Liver (tissue), 9 donors: ENCODE measurements around the gene U2AF1L4. TPM values are rescaled to one million over a fixed set of nuclear protein-coding genes. Genes with fewer than 3 reads are reported as not detected.
A peak's percentile ranks its signal among the peaks of the same experiment; 100 is the strongest.

ENCODE experiments used
- DNase-seq: peaks from one replicate; pipeline ENCODE4 v3.0.0-alpha.2; 2017; ENCODE audit warnings: low spot score
- H3K27ac ChIP-seq, 2 donors: one replicate each; pipeline ENCODE4 v1.7.0; 2013; ENCODE audit warnings: inconsistent platforms in 2 of 2, low read length in 2 of 2, control low read depth in 1 of 2, low read depth in 1 of 2, mild to moderate bottlenecking in 1 of 2
- H3K27me3 ChIP-seq, 4 donors: one replicate each; pipeline versions ENCODE4 v1.6.1 to v1.7.0; 2013; ENCODE audit warnings: low read length in 3 of 4, inconsistent platforms in 1 of 4, mild to moderate bottlenecking in 1 of 4, moderate library complexity in 1 of 4; ENCODE audit not compliant: control insufficient read depth in 4 of 4, insufficient read depth in 4 of 4
- H3K36me3 ChIP-seq, 4 donors: one replicate each; pipeline versions ENCODE4 v1.6.1 to v1.7.0; 2013; ENCODE audit warnings: low read length in 3 of 4, mild to moderate bottlenecking in 3 of 4, low read depth in 1 of 4, moderate library complexity in 1 of 4; ENCODE audit not compliant: control insufficient read depth in 4 of 4, insufficient read depth in 3 of 4
- H3K4me1 ChIP-seq, 4 donors: one replicate each; pipeline versions ENCODE4 v1.6.1 to v1.7.0; 2013; ENCODE audit warnings: low read length in 3 of 4, mild to moderate bottlenecking in 3 of 4, moderate library complexity in 1 of 4; ENCODE audit not compliant: control insufficient read depth in 4 of 4, insufficient read depth in 4 of 4
- H3K4me3 ChIP-seq, 3 donors: one replicate each; pipeline versions ENCODE4 v1.6.1 to v1.7.0; 2013; ENCODE audit warnings: low read length in 3 of 3, control low read depth in 1 of 3, low read depth in 1 of 3, mild to moderate bottlenecking in 1 of 3
- H3K9ac ChIP-seq, 2 donors: one replicate each; pipeline ENCODE4 v1.7.0; 2013; ENCODE audit warnings: low read length in 2 of 2, mild to moderate bottlenecking in 2 of 2, moderate library complexity in 2 of 2, control low read depth in 1 of 2, low read depth in 1 of 2
- H3K9me3 ChIP-seq, 4 donors: one replicate each; pipeline versions ENCODE4 v1.6.1 to v1.7.0; 2013; ENCODE audit warnings: low read length in 3 of 4; ENCODE audit not compliant: control insufficient read depth in 4 of 4
- ATF3 ChIP-seq: IDR thresholded peaks from 2 replicates; pipeline ENCODE4 v1.6.1; 2016; ENCODE audit warnings: antibody characterized with exemption
- EGR1 ChIP-seq, 2 donors: IDR thresholded peaks; 2 replicates each; pipeline ENCODE4 v1.6.1; 2016 to 2018; ENCODE audit warnings: antibody characterized with exemption in 2 of 2, low read depth in 2 of 2
- FOXA1 ChIP-seq: IDR thresholded peaks from 2 replicates; pipeline ENCODE4 v1.6.1; 2016; ENCODE audit warnings: antibody characterized with exemption
- FOXA2 ChIP-seq: IDR thresholded peaks from 2 replicates; pipeline ENCODE4 v1.6.1; 2016; ENCODE audit warnings: antibody characterized with exemption
- HNF4A ChIP-seq, 2 donors: conservative IDR thresholded peaks; 2 replicates each; pipeline ENCODE4 v1.6.1; 2016; ENCODE audit warnings: antibody characterized with exemption in 2 of 2, mild to moderate bottlenecking in 2 of 2
- HNF4G ChIP-seq: IDR thresholded peaks from 2 replicates; pipeline ENCODE4 v1.6.1; 2016; ENCODE audit warnings: antibody characterized with exemption
- JUND ChIP-seq, 2 donors: IDR thresholded peaks; 2 replicates each; pipeline ENCODE4 v1.6.1; 2016; ENCODE audit warnings: antibody characterized with exemption in 2 of 2
- MAX ChIP-seq: IDR thresholded peaks from 2 replicates; pipeline ENCODE4 v1.6.1; 2016; ENCODE audit warnings: antibody characterized with exemption
- NR2F2 ChIP-seq: IDR thresholded peaks from 2 replicates; pipeline ENCODE4 v1.6.1; 2016; ENCODE audit warnings: antibody characterized with exemption
- RAD21 ChIP-seq, 2 donors: IDR thresholded peaks; 2 replicates each; pipeline ENCODE4 v1.6.1; 2016; ENCODE audit warnings: antibody characterized with exemption in 2 of 2, mild to moderate bottlenecking in 2 of 2
- REST ChIP-seq: IDR thresholded peaks from 2 replicates; pipeline ENCODE4 v1.6.1; 2016; ENCODE audit warnings: antibody characterized with exemption, mild to moderate bottlenecking
- RXRA ChIP-seq, 2 donors: IDR thresholded peaks; 2 replicates each; pipeline ENCODE4 v1.6.1; 2017 to 2018; ENCODE audit warnings: antibody characterized with exemption in 2 of 2, mild to moderate bottlenecking in 1 of 2
- SP1 ChIP-seq: IDR thresholded peaks from 2 replicates; pipeline ENCODE4 v1.6.1; 2018; ENCODE audit warnings: antibody characterized with exemption, mild to moderate bottlenecking
- TAF1 ChIP-seq: conservative IDR thresholded peaks from 2 replicates; pipeline ENCODE4 v1.6.1; 2016; ENCODE audit warnings: antibody characterized with exemption, mild to moderate bottlenecking
- YY1 ChIP-seq: IDR thresholded peaks from 2 replicates; pipeline ENCODE4 v1.6.1; 2016; ENCODE audit warnings: antibody characterized with exemption, mild to moderate bottlenecking
- ZBTB33 ChIP-seq: IDR thresholded peaks from 2 replicates; pipeline ENCODE4 v1.6.1; 2016; ENCODE audit warnings: antibody characterized with exemption
- WGBS: extraction: QIAGEN DNeasy Blood & Tissue Kit; methylation state at CpG from one replicate; pipeline ENCODE4 v1.1.7; 2013; 5-methylcytosine and 5-hydroxymethylcytosine counted together
- polyA plus RNA-seq, 2 donors: library from polyadenylated mRNA; stranded (reverse) in 1 of 2; unstranded in 1 of 2; fragments of 200-250 nt in 1 of 2; fragments of >200 nt in 1 of 2; fragmentation: Nextera tagmentation in 1 of 2; extraction: Ambion mirVana in 1 of 2; gene quantifications; one replicate each; pipeline versions ENCODE4 v1.2.1 to v1.2.3, GENCODE V29; 2013 to 2015
- total RNA-seq, 2 donors: library from RNA; depleted of rRNA; stranded (reverse); fragments of >200 nt; gene quantifications; one replicate each; pipeline ENCODE4 v1.2.3, GENCODE V29; 2014
- donor health status: healthy.
- donor health status: healthy.
- donor health status: healthy.
- donor health status: healthy.
- donor health status: healthy.

U2AF1L4 gene
- total and polyA plus RNA-seq, 4 donors, result 4.5 to 36.5 (median 13.4) TPM

- DNase-seq, result no peak
- no peak for TF ChIP-seq FOXA2
- TF ChIP-seq ZBTB33, result no peak
- no peak for TF ChIP-seq REST
- TF ChIP-seq EGR1 (IDR thresholded peaks at IDR 0.05; ENCODE audit: low read depth in 2 of 2), result no peak
- TF ChIP-seq NR2F2, result no peak
- TF ChIP-seq MAX, result no peak
- TF ChIP-seq TAF1, result no peak
- no peak for TF ChIP-seq RAD21 (IDR thresholded peaks at IDR 0.05)
- no peak for TF ChIP-seq SP1
- no peak for TF ChIP-seq FOXA1
- TF ChIP-seq RXRA (IDR thresholded peaks at IDR 0.05), result no peak
- no peaks in the 10 kb centered on the region for H3K27me3 ChIP-seq
- WGBS, result 78% methylated on average over 2 of the region's 2 CpGs
- H3K27ac ChIP-seq, result no peak overlapping the region
- H3K4me3 ChIP-seq, result no peak overlapping the region
- H3K9ac ChIP-seq, result no peak overlapping the region
- no peaks in the 10 kb centered on the region for H3K36me3 ChIP-seq
- H3K4me1 ChIP-seq, result peaks cover 5 to 16% (median 8%) of the 10 kb centered on the region in 4 donors
- H3K9me3 ChIP-seq, result no peaks in the 10 kb centered on the region
Observed at GRCh38 chr19:35713506-35713850, 31.7 kb downstream of the U2AF1L4 start.

GRCh38 chr19:35712567-35713505 lies 32.4 kb downstream of the U2AF1L4 start:
- DNase-seq, result peak; percentile 58
- Histone ChIP-seq H3K9ac (no peak overlapping the region), H3K36me3 (no peaks in the 10 kb centered on the region), H3K4me1 (peaks cover 5 to 15% (median 8%) of the 10 kb centered on the region in 4 donors), H3K9me3 (no peaks in the 10 kb centered on the region), H3K27me3 (no peaks in the 10 kb centered on the region), H3K27ac (no peak overlapping the region), H3K4me3 (no peak overlapping the region)
- 76% methylated on average over 11 of the region's 11 CpGs for WGBS
- TF ChIP-seq TAF1 (no peak), SP1 (no peak), ATF3 (no peak), EGR1 (IDR thresholded peaks at IDR 0.05; ENCODE audit: low read depth in 2 of 2) (no peak), JUND (IDR thresholded peaks at IDR 0.05) (no peak), HNF4A (conservative IDR thresholded peaks at IDR 0.05) (no peak), NR2F2 (no peak), YY1 (no peak), MAX (no peak), FOXA1 (no peak), HNF4G (no peak), RXRA (IDR thresholded peaks at IDR 0.05) (no peak), ZBTB33 (no peak), REST (no peak)
